SK-N-SH (cell line): ENCODE data around the gene BBS9. TPM values are rescaled to one million over a fixed set of nuclear protein-coding genes. Genes with fewer than 3 reads are reported as not detected.

ENCODE experiments used
- CTCF ChIA-PET: fragments of 300-600, 350-600 bp; formaldehyde crosslinking; extraction: SDS; loops from one replicate; lab custom pipeline; 2021; lab: Yijun Ruan, JAX
- POLR2A ChIA-PET: fragments of 350-600 bp; sonication (Branson Sonifier 250); formaldehyde crosslinking; extraction: SDS; loops from one replicate; lab custom pipeline; 2020; ENCODE audit warnings: antibody characterized with exemption, inconsistent platforms; lab: Yijun Ruan, JAX
- DNase-seq: peaks from one replicate; pipeline ENCODE4 v3.0.0; 2012
- H2AFZ ChIP-seq: fragments of 200-600 bp; sonication (generic); 2 replicates; pipeline ENCODE4 v1.8.1; 2016; ENCODE audit warnings: antibody characterized with exemption, mild to moderate bottlenecking, low read depth
- H3F3A ChIP-seq: fragments of 200-600 bp; sonication (generic); replicated peaks from 2 replicates; pipeline ENCODE3; 2016; ENCODE audit warnings: antibody characterized with exemption, mild to moderate bottlenecking; ENCODE audit not compliant: insufficient read depth
- H3K27ac ChIP-seq, 2 experiments: fragments of 200-500 bp in 1 of 2; fragments of 200-600 bp in 1 of 2; sonication (Bioruptor generic) in 1 of 2; sonication (generic), shearing (Covaris generic) in 1 of 2; 2 replicates each; pipeline versions ENCODE4 v1.5.1 to v1.6.1; 2014 to 2016; ENCODE audit warnings: low read depth in 2 of 2, inconsistent platforms in 1 of 2, low read length in 1 of 2, mild to moderate bottlenecking in 1 of 2, mixed read lengths in 1 of 2
- H3K27me3 ChIP-seq: fragments of 200-600 bp; sonication (generic), shearing (Covaris generic); 2 replicates; pipeline ENCODE4 v1.6.1; 2016; ENCODE audit warnings: mixed run types; ENCODE audit not compliant: insufficient read depth
- H3K36me3 ChIP-seq, 2 experiments: fragments of 200-500 bp in 1 of 2; fragments of 200-600 bp in 1 of 2; sonication (Bioruptor generic) in 1 of 2; sonication (generic) in 1 of 2; replicated peaks in 1 of 2; 2 replicates each; pipeline versions ENCODE3 to v1.5.1; 2014 to 2016; ENCODE audit warnings: low read length in 1 of 2, mild to moderate bottlenecking in 1 of 2; ENCODE audit not compliant: insufficient read depth in 2 of 2, control insufficient read depth in 1 of 2
- H3K4me1 ChIP-seq, 2 experiments: fragments of 200-500 bp in 1 of 2; fragments of 200-600 bp in 1 of 2; sonication (Bioruptor generic) in 1 of 2; sonication (generic), shearing (Covaris generic) in 1 of 2; 2 replicates each; pipeline versions ENCODE4 v1.5.1 to v1.6.1; 2014 to 2016; ENCODE audit warnings: low read depth in 1 of 2, low read length in 1 of 2, mixed run types in 1 of 2; ENCODE audit not compliant: insufficient read depth in 2 of 2, control insufficient read depth in 1 of 2
- H3K4me2 ChIP-seq: fragments of 200-600 bp; sonication (generic), shearing (Covaris generic); 2 replicates; pipeline ENCODE4 v1.6.1; 2017; ENCODE audit warnings: mixed run types
- H3K4me3 ChIP-seq, 2 experiments: fragments of 200-500 bp in 1 of 2; fragments of 200-600 bp in 1 of 2; sonication (Bioruptor generic) in 1 of 2; sonication (generic), shearing (Covaris generic) in 1 of 2; 2 replicates each; pipeline versions ENCODE4 v1.5.1 to v1.8.1; 2014 to 2016; ENCODE audit warnings: low read depth in 2 of 2, inconsistent platforms in 1 of 2, low read length in 1 of 2, mild to moderate bottlenecking in 1 of 2, mixed read lengths in 1 of 2, moderate library complexity in 1 of 2
- H3K79me2 ChIP-seq: fragments of 200-600 bp; sonication (generic); 2 replicates; pipeline ENCODE4 v1.8.1; 2017; ENCODE audit warnings: mild to moderate bottlenecking; ENCODE audit not compliant: insufficient read depth
- H3K9ac ChIP-seq: fragments of 200-600 bp; sonication (generic); 2 replicates; pipeline ENCODE4 v1.6.1; 2017; ENCODE audit warnings: mixed run types
- H3K9me2 ChIP-seq: fragments of 200-600 bp; sonication (generic); 2 replicates; pipeline ENCODE4 v1.6.1; 2017; ENCODE audit warnings: mixed run types
- H3K9me3 ChIP-seq: fragments of 200-600 bp; sonication (generic); 2 replicates; pipeline ENCODE4 v1.6.1; 2017; ENCODE audit warnings: mixed run types, mild to moderate bottlenecking, moderate library complexity
- H4K20me1 ChIP-seq: fragments of 200-600 bp; sonication (generic); 2 replicates; pipeline ENCODE4 v1.6.1; 2017; ENCODE audit warnings: mild to moderate bottlenecking, mixed run types; ENCODE audit not compliant: insufficient read depth
- CHD2 ChIP-seq: fragments of 150-350 bp; IDR thresholded peaks from 2 replicates; pipeline ENCODE4 v1.6.1; 2018; ENCODE audit warnings: low read length; ENCODE audit not compliant: partially characterized antibody
- CTCF ChIP-seq: fragments of 200-600 bp; sonication (generic); IDR thresholded peaks from 2 replicates; pipeline ENCODE4 v1.6.1; 2017; ENCODE audit warnings: antibody characterized with exemption, mild to moderate bottlenecking, moderate library complexity
- ELF1 ChIP-seq: IDR thresholded peaks from 2 replicates; pipeline ENCODE4 v1.4.0; 2012
- EP300 ChIP-seq, 2 experiments: IDR thresholded peaks; 2 replicates each; pipeline versions ENCODE4 v1.4.0 to v1.6.1; 2012; ENCODE audit warnings: borderline replicate concordance in 1 of 2, low read depth in 1 of 2, low read length in 1 of 2
- FOSL2 ChIP-seq: IDR thresholded peaks from 2 replicates; pipeline ENCODE4 v1.4.0; 2012; ENCODE audit warnings: low read depth, mild to moderate bottlenecking, moderate library complexity, borderline replicate concordance
- FOXJ3 ChIP-seq: sonication (generic); formaldehyde crosslinking; IDR thresholded peaks from 2 replicates; pipeline ENCODE4 v1.5.1; 2020; ENCODE audit warnings: mild to moderate bottlenecking, missing genetic modification reagents
- GABPA ChIP-seq: IDR thresholded peaks from 2 replicates; pipeline ENCODE4 v1.4.0; 2012; ENCODE audit warnings: low read depth, mild to moderate bottlenecking
- GATA2 ChIP-seq: sonication (generic); formaldehyde crosslinking; IDR thresholded peaks from 2 replicates; pipeline ENCODE4 v1.5.0; 2020; ENCODE audit warnings: mild to moderate bottlenecking, missing genetic modification reagents
- MEF2A ChIP-seq: IDR thresholded peaks from 2 replicates; pipeline ENCODE4 v1.4.0; 2012; ENCODE audit warnings: low read depth, borderline replicate concordance
- MXI1 ChIP-seq: IDR thresholded peaks from 2 replicates; pipeline ENCODE4 v1.6.1; 2012; ENCODE audit warnings: mild to moderate bottlenecking, low read depth, low read length, improper control_type of control experiment
- NFIC ChIP-seq: IDR thresholded peaks from 2 replicates; pipeline ENCODE4 v1.4.0; 2012; ENCODE audit warnings: borderline replicate concordance
- POLR2AphosphoS5 ChIP-seq: IDR thresholded peaks from 2 replicates; pipeline ENCODE4 v1.6.1; 2012; ENCODE audit warnings: low read depth, low read length
- RAD21 ChIP-seq: IDR thresholded peaks from 2 replicates; pipeline ENCODE4 v1.6.1; 2012; ENCODE audit warnings: mild to moderate bottlenecking, low read length
- RXRA ChIP-seq: IDR thresholded peaks from 2 replicates; pipeline ENCODE4 v1.4.0; 2012; ENCODE audit warnings: low read depth, mild to moderate bottlenecking, borderline replicate concordance
- TAF1 ChIP-seq: IDR thresholded peaks from 2 replicates; pipeline ENCODE4 v1.6.1; 2012; ENCODE audit warnings: low read depth, mild to moderate bottlenecking, low read length, moderate library complexity, borderline replicate concordance
- TCF12 ChIP-seq: IDR thresholded peaks from 2 replicates; pipeline ENCODE4 v1.4.0; 2012
- TEAD4 ChIP-seq: IDR thresholded peaks from 2 replicates; pipeline ENCODE4 v1.4.0; 2012; ENCODE audit warnings: mild to moderate bottlenecking, borderline replicate concordance; ENCODE audit not compliant: insufficient read depth
- ZBTB33 ChIP-seq: IDR thresholded peaks from 2 replicates; pipeline ENCODE4 v1.4.0; 2012; ENCODE audit warnings: low read depth, borderline replicate concordance
- WGBS: methylation state at CpG from one replicate; pipeline ENCODE4 v1.1.6; 2017; ENCODE audit warnings: low lambda C conversion rate; 5-methylcytosine and 5-hydroxymethylcytosine counted together
- polyA plus RNA-seq, 3 experiments: library from polyadenylated mRNA; depleted of rRNA; stranded (reverse); fragments of >200 nt; gene quantifications; 2 replicates each; pipeline ENCODE4 v1.2.3, GENCODE V29; 2012

The BBS9 gene
- polyA plus RNA-seq, 1 of the 3 experiments (the other 2 are of a cell fraction), result 7.5 TPM

DNA sequence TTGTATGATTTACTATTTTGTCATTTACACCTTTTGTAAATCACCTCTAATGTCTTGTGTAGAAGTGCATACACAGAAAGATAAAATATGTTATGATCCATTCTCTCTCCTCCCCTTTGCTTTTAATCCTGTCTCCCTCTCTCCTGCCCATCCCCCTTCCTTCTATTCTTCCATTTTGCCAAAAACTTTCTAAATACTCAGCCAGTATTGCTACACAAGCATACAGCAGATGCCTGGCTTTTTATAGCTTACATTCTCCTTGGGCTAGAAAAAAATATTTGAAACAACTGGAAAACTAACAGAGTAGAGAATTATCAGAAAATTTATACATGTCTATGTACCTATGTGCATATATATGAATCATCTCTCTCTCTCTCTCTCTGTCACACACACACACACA lies 467.3 kb downstream of the BBS9 start:
- Histone ChIP-seq H4K20me1 (no peaks in the 10 kb centered on the region), H3K4me3 (no peak overlapping the region), H3K27ac (no peak overlapping the region), H3K4me2 (no peak overlapping the region), H3K79me2 (no peaks in the 10 kb centered on the region), H3F3A (no peaks in the 10 kb centered on the region), H3K36me3 (no peaks in the 10 kb centered on the region), H3K4me1 (peaks cover 0 to 3% of the 10 kb centered on the region in 2 experiments; a peak in 2 of 4 replicates), H2AFZ (no peak overlapping the region), H3K9me3 (no peaks in the 10 kb centered on the region), H3K27me3 (no peaks in the 10 kb centered on the region), H3K9me2 (no peaks in the 10 kb centered on the region), H3K9ac (no peak overlapping the region)
- DNase-seq, result no peak
- ChIA-PET CTCF (no interaction called here), POLR2A (no interaction called here)
- TF ChIP-seq TAF1 (no peak), TCF12 (no peak), NFIC (no peak), ZBTB33 (no peak), FOXJ3 (CRISPR knock-in tag) (no peak), RAD21 (no peak), MXI1 (no peak), GATA2 (CRISPR knock-in tag) (no peak), POLR2AphosphoS5 (no peak), EP300 (IDR thresholded peaks at IDR 0.05; ENCODE audit: borderline replicate concordance in 1 of 2, low read depth in 1 of 2, low read length in 1 of 2) (no peak), RXRA (no peak), TEAD4 (no peak)

DNA sequence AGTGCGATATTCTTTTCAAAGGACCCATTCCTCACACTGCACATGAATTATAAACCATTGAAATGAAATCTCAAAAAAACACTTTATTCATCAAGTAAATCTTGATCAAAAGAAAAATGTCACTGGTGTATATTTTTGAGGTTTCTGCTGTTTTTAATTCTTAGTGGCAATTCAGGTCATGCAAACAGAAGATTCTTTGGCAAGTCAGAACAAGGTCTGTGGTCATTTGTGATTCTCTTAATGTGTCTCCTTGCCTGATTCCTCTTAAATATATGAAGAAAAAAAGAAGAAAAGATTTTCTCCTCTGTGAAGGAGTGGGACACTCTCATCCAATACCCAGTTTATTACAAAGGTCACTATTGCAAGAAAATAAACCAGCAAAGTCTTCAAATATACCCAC lies 467.8 kb downstream of the BBS9 start:
- WGBS, result 94% methylated on average over 1 of the region's 1 CpG
- H3K4me1 ChIP-seq, result peaks cover 0 to 3% of the 10 kb centered on the region in 2 experiments; a peak in 2 of 4 replicates
- H4K20me1 ChIP-seq, result no peaks in the 10 kb centered on the region
- no peaks in the 10 kb centered on the region for H3K79me2 ChIP-seq
- POLR2A ChIA-PET, result no interaction called here
- TF ChIP-seq MEF2A (no peak), CHD2 (no peak), MXI1 (no peak), TCF12 (no peak), CTCF (no peak), FOSL2 (no peak), TEAD4 (no peak), ELF1 (no peak), GABPA (no peak), FOXJ3 (CRISPR knock-in tag) (no peak)
- no peaks in the 10 kb centered on the region for H3K9me3 ChIP-seq
- no peaks in the 10 kb centered on the region for H3K36me3 ChIP-seq
- no peak overlapping the region for H2AFZ ChIP-seq
- no peaks in the 10 kb centered on the region for H3K27me3 ChIP-seq
- H3K4me2 ChIP-seq, result no peak overlapping the region
- H3K27ac ChIP-seq, result no peak overlapping the region
- H3F3A ChIP-seq, result no peaks in the 10 kb centered on the region
- H3K9ac ChIP-seq, result no peak overlapping the region
- H3K9me2 ChIP-seq, result no peaks in the 10 kb centered on the region
- DNase-seq, result no peak
- no peak overlapping the region for H3K4me3 ChIP-seq
- CTCF ChIA-PET, result interaction anchor here (0.8 kb wide), 1 partner anchor 10 kb away, joined by 3 read pairs; no protein-coding TSS in a partner anchor
